Measurements from ENCODE around the gene WDR27.
"Not testable (repeated sequence)": the region's sequence is repeated elsewhere in the genome, so short reads cannot be mapped to it uniquely, and the experiment has no call there.

WDR27 gene

DNA sequence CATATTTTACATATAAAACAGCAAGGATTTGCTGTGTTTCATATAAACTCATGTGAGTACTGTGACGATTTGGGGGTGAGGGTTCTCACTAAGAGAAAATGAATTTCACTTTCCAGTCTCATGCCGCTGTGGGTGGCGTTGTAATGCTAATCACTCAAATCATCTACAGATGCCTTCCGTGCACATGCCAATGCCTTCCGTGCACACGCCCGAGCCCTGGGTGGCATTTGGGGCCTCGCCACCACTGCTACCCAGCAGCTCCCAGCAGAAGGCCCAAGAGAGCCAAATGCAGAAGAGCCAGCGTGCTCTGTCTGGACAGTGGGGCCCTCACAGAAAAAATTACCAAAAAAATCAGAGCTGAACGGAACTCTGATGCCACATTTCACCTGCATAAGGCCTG is 53.7 kb downstream of the WDR27 start:
- TF ChIP-seq GATA1 (IDR thresholded peaks at IDR 0.05; ENCODE audit: low read depth, low read length): no peak
- TF ChIP-seq POLR2A (IDR thresholded peaks at IDR 0.05; ENCODE audit: low read length): no peak
- DNase-seq: no peak

DNA sequence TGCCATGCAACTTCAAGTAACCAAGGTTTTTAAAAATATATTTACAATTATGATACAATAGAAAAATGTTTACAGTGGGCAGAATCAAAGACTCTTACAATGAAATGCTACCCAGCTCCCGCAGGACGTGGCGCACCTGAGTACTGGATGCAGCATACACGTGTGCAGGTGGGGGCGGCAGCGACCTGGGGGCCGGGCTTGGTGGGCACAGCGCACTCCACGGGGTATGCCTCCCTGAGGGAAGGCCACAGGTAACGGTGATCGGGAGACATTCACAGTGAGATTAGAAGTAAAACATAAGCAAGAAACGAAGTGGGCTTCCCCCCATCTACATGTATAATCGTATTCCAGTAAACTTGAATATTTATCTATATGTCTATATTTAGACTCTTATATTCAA is 54.2 kb downstream of the WDR27 start:
- DNase-seq: no peak
- TF ChIP-seq POLR2A (IDR thresholded peaks at IDR 0.05; ENCODE audit: low read length) (no peak), GATA1 (IDR thresholded peaks at IDR 0.05; ENCODE audit: low read depth, low read length) (no peak)

GRCh38 chr6:169646906-169647567 is 54.8 kb downstream of the WDR27 start:
- TF ChIP-seq GATA1 (IDR thresholded peaks at IDR 0.05; ENCODE audit: low read depth, low read length): no peak
- TF ChIP-seq POLR2A (IDR thresholded peaks at IDR 0.05; ENCODE audit: low read length): no peak
- DNase-seq: no peak

DNA sequence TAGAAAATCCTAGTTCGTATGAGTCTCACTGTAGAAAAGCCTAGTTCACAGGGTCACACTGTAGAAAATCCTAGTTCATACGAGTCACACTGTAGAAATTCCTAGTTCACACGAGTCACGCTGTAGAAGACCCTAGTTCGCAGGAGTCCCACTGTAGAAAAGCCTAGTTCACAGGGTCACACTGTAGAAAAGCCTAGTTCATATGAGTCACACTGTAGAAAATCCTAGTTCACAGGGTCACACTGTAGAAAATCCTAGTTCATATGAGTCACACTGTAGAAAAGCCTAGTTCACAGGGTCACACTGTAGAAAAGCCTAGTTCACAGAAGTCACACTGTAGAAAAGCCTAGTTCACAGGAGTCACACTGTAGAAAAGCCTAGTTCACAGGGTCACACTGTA is 56.4 kb downstream of the WDR27 start:
- not testable (repeated sequence) for DNase-seq

- DNase-seq: no peak
- TF ChIP-seq POLR2A (IDR thresholded peaks at IDR 0.05; ENCODE audit: low read length) (no peak), GATA1 (IDR thresholded peaks at IDR 0.05; ENCODE audit: low read depth, low read length) (no peak)
Observed at GRCh38 chr6:169643521-169643920, 58.3 kb downstream of the WDR27 start.

DNA sequence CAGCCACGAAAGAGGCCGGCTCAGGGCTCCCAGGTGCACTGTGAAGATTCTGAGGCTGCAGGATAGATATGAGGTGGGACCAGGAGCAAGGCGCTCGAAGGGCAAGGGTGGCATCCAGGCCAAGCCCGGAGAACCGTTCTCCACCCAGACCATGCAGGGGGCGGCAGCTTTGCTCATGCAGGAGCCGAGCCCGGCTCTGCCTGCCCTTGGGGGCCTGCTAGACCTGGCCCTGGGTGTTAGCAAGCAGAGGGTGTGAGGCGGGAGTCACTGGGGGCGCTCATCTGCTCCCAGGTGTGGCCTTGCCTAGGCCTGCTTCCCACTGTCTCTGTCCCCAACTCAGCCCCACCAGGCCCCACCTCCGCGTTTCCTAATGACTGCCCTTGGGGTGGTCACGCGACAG is 59.4 kb downstream of the WDR27 start:
- TF ChIP-seq GATA1 (IDR thresholded peaks at IDR 0.05; ENCODE audit: low read depth, low read length): no peak
- no peak for TF ChIP-seq POLR2A (IDR thresholded peaks at IDR 0.05; ENCODE audit: low read length)
- DNase-seq: no peak

GRCh38 chr6:169641461-169642085 is 60.3 kb downstream of the WDR27 start:
- no peak for TF ChIP-seq GATA1 (IDR thresholded peaks at IDR 0.05; ENCODE audit: low read depth, low read length)
- TF ChIP-seq POLR2A (IDR thresholded peaks at IDR 0.05; ENCODE audit: low read length): no peak

DNA sequence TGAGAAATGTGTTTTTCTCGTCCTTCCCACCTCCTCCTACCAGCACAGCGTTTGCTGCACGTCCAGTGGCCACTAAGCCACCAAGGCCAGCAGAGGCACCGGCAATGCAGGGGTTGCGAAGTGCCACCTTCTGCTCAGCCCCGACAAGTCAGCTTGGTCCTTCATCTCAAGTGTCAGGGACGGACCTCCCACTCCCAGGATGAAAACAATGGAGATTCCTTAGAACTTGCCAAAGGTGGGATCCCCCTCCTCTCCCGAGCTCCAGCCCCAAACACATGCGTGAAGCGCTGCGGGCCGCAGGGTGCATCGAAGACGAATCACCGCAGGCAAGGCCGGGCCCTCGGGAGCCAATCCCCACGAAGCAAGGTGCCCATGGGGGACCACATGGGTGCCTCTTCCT is 60.8 kb downstream of the WDR27 start:
- TF ChIP-seq POLR2A (IDR thresholded peaks at IDR 0.05; ENCODE audit: low read length): no peak
- TF ChIP-seq GATA1 (IDR thresholded peaks at IDR 0.05; ENCODE audit: low read depth, low read length): no peak
- no peak for DNase-seq

More at GRCh38 chr6:169641461-169642085, 60.3 kb downstream of the WDR27 start:
- DNase-seq: no peak

DNA sequence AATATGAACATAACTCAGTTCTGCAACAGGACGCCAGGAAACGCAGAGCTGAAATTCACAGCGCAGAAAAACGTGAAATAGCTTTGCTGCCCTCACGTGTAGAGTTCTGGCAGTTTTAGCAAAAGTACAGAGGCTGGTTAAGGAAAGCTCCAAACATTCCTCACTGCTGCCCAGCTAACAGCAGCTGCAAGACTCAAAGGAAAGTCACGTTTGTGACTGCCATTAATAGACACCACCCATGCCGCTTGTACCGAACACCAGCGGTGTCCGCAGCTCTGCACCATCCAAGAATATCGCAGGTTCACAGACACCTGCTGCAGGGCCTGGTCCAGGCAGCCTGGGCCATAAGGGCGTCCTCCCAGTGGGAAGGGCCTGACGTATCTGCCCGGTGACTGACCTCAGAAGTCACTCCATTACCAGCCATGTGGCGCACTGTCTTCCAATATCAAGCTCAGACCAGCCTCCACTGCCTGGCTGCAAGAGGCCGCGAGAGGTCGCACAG is 61.4 kb downstream of the WDR27 start:
- TF ChIP-seq POLR2A (IDR thresholded peaks at IDR 0.05; ENCODE audit: low read length) (no peak), GATA1 (IDR thresholded peaks at IDR 0.05; ENCODE audit: low read depth, low read length) (no peak)
- DNase-seq: no peak

- no peak for DNase-seq
Observed at GRCh38 chr6:169639653-169640278, 62.1 kb downstream of the WDR27 start.

DNA sequence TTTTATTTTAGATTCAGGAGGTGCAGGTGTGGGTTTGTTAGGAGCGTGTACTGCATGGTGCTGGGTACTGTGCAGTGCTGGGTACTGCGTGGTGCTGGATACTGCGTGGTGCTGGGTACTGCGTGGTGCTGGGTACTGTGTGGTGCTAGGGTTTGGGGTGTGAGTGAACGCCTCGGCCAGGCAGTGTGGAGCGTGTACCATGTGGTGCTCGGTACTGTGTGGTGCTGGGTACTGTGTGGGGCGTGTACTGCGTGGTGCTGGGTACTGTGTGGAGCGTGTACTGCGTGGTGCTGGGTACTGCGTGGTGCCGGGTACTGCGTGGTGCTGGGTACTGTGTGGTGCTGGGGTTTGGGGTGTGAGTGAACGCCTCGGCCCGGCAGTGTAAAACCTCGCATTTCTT is 62.9 kb downstream of the WDR27 start:
- no peak for DNase-seq
- TF ChIP-seq POLR2A (IDR thresholded peaks at IDR 0.05; ENCODE audit: low read length): no peak
- TF ChIP-seq GATA1 (IDR thresholded peaks at IDR 0.05; ENCODE audit: low read depth, low read length): no peak

More at GRCh38 chr6:169639653-169640278, 62.1 kb downstream of the WDR27 start:
- TF ChIP-seq GATA1 (IDR thresholded peaks at IDR 0.05; ENCODE audit: low read depth, low read length) (no peak), POLR2A (IDR thresholded peaks at IDR 0.05; ENCODE audit: low read length) (no peak)

GRCh38 chr6:169638388-169638787 is 63.4 kb downstream of the WDR27 start:
- TF ChIP-seq POLR2A (IDR thresholded peaks at IDR 0.05; ENCODE audit: low read length) (no peak), GATA1 (IDR thresholded peaks at IDR 0.05; ENCODE audit: low read depth, low read length) (no peak)
- no peak for DNase-seq

DNA sequence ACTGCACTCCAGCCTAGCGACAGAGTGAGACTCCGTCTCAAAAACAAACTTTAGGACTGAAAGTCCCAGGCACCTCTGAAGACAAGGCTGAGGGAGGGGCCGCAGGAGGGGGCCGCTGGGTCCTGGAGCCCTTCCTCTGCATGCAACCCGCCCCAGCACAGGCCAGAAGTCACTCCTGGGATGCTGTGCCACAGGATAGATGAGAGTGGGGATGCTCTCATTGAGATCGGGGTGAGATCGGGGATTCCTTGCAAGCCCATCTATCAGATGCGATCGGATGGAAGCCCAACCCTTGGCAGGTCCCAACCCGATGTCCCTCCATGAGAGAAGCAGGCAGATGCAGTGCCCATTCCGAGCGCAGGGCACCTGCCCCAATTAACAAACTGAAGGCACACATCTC is 66.5 kb downstream of the WDR27 start:
- DNase-seq: no peak
- TF ChIP-seq GATA1 (IDR thresholded peaks at IDR 0.05; ENCODE audit: low read depth, low read length) (no peak), POLR2A (IDR thresholded peaks at IDR 0.05; ENCODE audit: low read length) (no peak)

- no peak for DNase-seq
- TF ChIP-seq POLR2A (IDR thresholded peaks at IDR 0.05; ENCODE audit: low read length) (no peak), GATA1 (IDR thresholded peaks at IDR 0.05; ENCODE audit: low read depth, low read length) (no peak)
Observed at GRCh38 chr6:169632841-169633240, 69.0 kb downstream of the WDR27 start.

- no peak for DNase-seq
- no peak for TF ChIP-seq POLR2A (IDR thresholded peaks at IDR 0.05; ENCODE audit: low read length)
- TF ChIP-seq GATA1 (IDR thresholded peaks at IDR 0.05; ENCODE audit: low read depth, low read length): no peak
Observed at GRCh38 chr6:169629256-169629655, 72.6 kb downstream of the WDR27 start.

Data from erythroblast (primary cell).